ENCODE data around the gene TSPAN2. TPM values are rescaled to one million over a fixed set of nuclear protein-coding genes. Genes with fewer than 3 reads are reported as not detected.

The TSPAN2 gene
- polyA plus RNA-seq, 3 donors: 3.5 to 20.6 (median 16.7) TPM

DNA sequence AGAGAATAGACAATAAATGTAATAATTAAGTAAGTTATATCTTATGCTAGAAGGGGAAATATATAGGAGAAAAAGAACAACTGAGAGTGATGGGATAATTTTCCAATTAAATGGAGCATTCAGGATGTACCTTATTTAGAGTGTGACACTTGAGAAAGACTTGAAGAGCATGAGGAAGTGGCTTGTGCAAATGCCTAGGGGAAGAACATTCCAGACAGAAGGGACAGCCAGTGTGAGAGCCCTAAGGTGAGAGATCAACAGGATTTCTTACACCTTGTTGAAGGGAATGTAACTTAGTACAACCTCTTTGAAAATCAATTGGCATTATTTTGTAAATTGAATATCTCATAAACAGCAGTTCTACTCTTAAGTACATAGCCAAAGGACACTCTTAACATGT is 28.8 kb upstream of the TSPAN2 start:
- Histone ChIP-seq H3K4me2 (replicated peaks; ENCODE audit: extremely low read depth, low read length, poor library complexity, severe bottlenecking) (no peak overlapping the region), H3K27me3 (ENCODE audit: control insufficient read depth in 2 of 2, insufficient read depth in 2 of 2, low read length in 2 of 2) (no peaks in the 10 kb centered on the region), H3K4me3 (replicated peaks in 1 of 3; ENCODE audit: low read depth in 2 of 3, low read length in 3 of 3) (no peak overlapping the region), H3K4me1 (ENCODE audit: control insufficient read depth in 1 of 2, insufficient read depth in 2 of 2, low read length in 2 of 2) (no peaks in the 10 kb centered on the region), H3K79me2 (ENCODE audit: insufficient read depth, low read length) (no peaks in the 10 kb centered on the region), H4K20me1 (ENCODE audit: insufficient read depth, low read length) (no peaks in the 10 kb centered on the region), H3K9ac (ENCODE audit: insufficient read depth, low read length, poor library complexity, severe bottlenecking) (no peak overlapping the region), H3K9me3 (replicated peaks in 1 of 2; ENCODE audit: control insufficient read depth in 1 of 2, insufficient read depth in 1 of 2, low read length in 2 of 2) (peaks cover 15 to 16% of the 10 kb centered on the region in 2 donors), H3K36me3 (replicated peaks in 1 of 2; ENCODE audit: control insufficient read depth in 1 of 2, insufficient read depth in 2 of 2, low read length in 2 of 2) (no peaks in the 10 kb centered on the region), H2AFZ (ENCODE audit: insufficient read depth, low read depth, low read length, poor library complexity, severe bottlenecking) (no peak overlapping the region), H3K27ac (ENCODE audit: low read depth in 1 of 2, low read length in 2 of 2) (no peak overlapping the region)
- H3K4me3 Mint-ChIP-seq: no peak overlapping the region
- no peak for DNase-seq
- intact Hi-C loops (cut with micrococcal nuclease): no loop called here
- TF ChIP-seq, protein P1, sequence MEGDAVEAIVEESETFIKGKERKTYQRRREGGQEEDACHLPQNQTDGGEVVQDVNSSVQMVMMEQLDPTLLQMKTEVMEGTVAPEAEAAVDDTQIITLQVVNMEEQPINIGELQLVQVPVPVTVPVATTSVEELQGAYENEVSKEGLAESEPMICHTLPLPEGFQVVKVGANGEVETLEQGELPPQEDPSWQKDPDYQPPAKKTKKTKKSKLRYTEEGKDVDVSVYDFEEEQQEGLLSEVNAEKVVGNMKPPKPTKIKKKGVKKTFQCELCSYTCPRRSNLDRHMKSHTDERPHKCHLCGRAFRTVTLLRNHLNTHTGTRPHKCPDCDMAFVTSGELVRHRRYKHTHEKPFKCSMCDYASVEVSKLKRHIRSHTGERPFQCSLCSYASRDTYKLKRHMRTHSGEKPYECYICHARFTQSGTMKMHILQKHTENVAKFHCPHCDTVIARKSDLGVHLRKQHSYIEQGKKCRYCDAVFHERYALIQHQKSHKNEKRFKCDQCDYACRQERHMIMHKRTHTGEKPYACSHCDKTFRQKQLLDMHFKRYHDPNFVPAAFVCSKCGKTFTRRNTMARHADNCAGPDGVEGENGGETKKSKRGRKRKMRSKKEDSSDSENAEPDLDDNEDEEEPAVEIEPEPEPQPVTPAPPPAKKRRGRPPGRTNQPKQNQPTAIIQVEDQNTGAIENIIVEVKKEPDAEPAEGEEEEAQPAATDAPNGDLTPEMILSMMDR (IDR thresholded peaks at IDR 0.05): no peak
- H3K36me3 Mint-ChIP-seq: no peaks in the 10 kb centered on the region
- peaks cover 12 to 38% (median 22%) of the 10 kb centered on the region in 7 donors for H3K9me3 Mint-ChIP-seq
- H3K27me3 Mint-ChIP-seq (ENCODE audit: low read depth in 3 of 3): peaks cover 0 to 6% (median 2%) of the 10 kb centered on the region in 3 donors
- no peaks in the 10 kb centered on the region for H3K4me1 Mint-ChIP-seq
- H3K27ac Mint-ChIP-seq: no peak overlapping the region

DNA sequence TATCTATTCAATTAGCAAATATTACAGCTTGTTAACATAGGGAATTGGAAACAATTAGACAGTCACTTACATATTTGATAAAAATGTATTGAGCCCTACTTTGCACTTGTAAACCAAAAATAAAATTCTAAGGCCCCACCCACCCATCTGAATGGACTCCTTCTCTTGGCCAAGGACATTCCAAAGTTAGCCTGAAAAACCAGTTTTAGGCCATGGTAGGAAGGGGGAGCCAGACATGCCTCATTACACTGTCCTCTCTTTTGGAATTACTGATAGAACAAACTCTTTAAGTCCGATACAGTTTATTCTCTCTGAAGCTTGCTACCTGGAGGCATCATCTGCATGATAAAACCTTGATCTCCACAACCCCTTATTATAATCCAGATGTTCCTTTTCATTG is 28.0 kb upstream of the TSPAN2 start:
- H3K9me3 Mint-ChIP-seq: peaks cover 9 to 30% (median 14%) of the 10 kb centered on the region in 7 donors
- no peaks in the 10 kb centered on the region for H3K4me1 ChIP-seq (ENCODE audit: control insufficient read depth in 1 of 2, insufficient read depth in 2 of 2, low read length in 2 of 2)
- H3K27ac ChIP-seq (ENCODE audit: low read depth in 1 of 2, low read length in 2 of 2): no peak overlapping the region
- no peaks in the 10 kb centered on the region for H3K36me3 ChIP-seq (replicated peaks in 1 of 2; ENCODE audit: control insufficient read depth in 1 of 2, insufficient read depth in 2 of 2, low read length in 2 of 2)
- no peak overlapping the region for H2AFZ ChIP-seq (ENCODE audit: insufficient read depth, low read depth, low read length, poor library complexity, severe bottlenecking)
- no peak overlapping the region for H3K4me2 ChIP-seq (replicated peaks; ENCODE audit: extremely low read depth, low read length, poor library complexity, severe bottlenecking)
- H3K4me3 Mint-ChIP-seq: no peak overlapping the region
- H3K4me1 Mint-ChIP-seq: peaks cover 2% of the 10 kb centered on the region
- no peaks in the 10 kb centered on the region for H3K79me2 ChIP-seq (ENCODE audit: insufficient read depth, low read length)
- no peak for DNase-seq
- no peak overlapping the region for H3K9ac ChIP-seq (ENCODE audit: insufficient read depth, low read length, poor library complexity, severe bottlenecking)
- TF ChIP-seq, protein P1 (IDR thresholded peaks at IDR 0.05): no peak
- H3K27me3 Mint-ChIP-seq (ENCODE audit: low read depth in 3 of 3): peaks cover 0 to 6% (median 0%) of the 10 kb centered on the region in 3 donors
- no peaks in the 10 kb centered on the region for H3K27me3 ChIP-seq (ENCODE audit: control insufficient read depth in 2 of 2, insufficient read depth in 2 of 2, low read length in 2 of 2)
- no peak overlapping the region for H3K4me3 ChIP-seq (replicated peaks in 1 of 3; ENCODE audit: low read depth in 2 of 3, low read length in 3 of 3)
- H3K27ac Mint-ChIP-seq: no peak overlapping the region
- H3K36me3 Mint-ChIP-seq: no peaks in the 10 kb centered on the region
- intact Hi-C loops (cut with micrococcal nuclease): no loop called here
- WGBS (ENCODE audit: insufficient coverage): no CpG with 5 or more reads among the region's 1 CpG
- H4K20me1 ChIP-seq (ENCODE audit: insufficient read depth, low read length): no peaks in the 10 kb centered on the region
- peaks cover 11 to 14% of the 10 kb centered on the region in 2 donors for H3K9me3 ChIP-seq (replicated peaks in 1 of 2; ENCODE audit: control insufficient read depth in 1 of 2, insufficient read depth in 1 of 2, low read length in 2 of 2)

Measured in CD14-positive monocyte (primary cell).